ENCODE data around the gene DDHD1.
"Not testable (repeated sequence)": the region's sequence is repeated elsewhere in the genome, so short reads cannot be mapped to it uniquely, and the experiment has no call there.

The DDHD1 gene

DNA sequence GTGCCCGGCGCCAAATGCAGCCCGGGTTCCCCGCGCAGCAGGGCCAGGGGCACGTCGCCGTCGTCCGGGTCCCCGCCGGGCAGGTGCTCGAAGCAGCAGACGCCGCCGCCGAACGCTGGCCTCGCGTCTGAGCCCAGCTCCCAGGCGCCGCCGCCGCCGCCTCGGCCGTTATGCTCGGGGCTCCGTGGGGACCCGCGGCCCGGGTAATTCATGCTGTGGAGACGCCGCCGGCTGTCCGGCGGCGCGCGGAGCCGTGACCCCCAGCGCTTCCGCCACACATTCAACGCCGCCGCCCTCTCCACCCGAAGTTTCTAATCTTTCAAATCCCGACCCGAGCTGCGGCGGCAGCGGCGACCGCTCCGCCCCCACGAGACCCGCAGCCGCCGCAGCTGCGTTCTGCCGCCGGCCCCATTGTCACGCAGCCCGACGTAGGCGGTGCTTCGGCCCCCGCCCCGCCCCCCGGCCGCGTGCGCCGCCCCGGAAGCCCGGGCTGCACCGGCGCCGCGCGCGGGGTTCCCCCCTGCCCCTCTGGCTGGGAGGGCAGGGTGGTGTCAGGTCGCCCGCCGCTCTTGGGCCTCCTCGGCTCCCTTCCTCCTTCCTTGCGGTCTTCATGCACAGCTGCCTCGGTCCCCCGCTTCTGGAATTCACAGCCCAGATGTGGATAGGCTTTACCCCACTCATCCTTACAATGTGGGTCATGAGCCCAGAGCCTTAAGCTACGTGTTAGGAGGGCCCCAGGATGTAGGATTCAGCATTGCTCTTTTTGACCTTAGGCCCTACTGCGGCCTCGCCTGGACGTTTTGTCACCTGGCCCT lies at the start of gene DDHD1:
Gene DDHD1 (minus strand): TSS at position 437 of the 815 bp plus-strand sequence. CDS start 225 bp downstream, at position 212.
- peak within 1 kb of the TSS; percentile 93 for H3K27ac Mint-ChIP-seq
- H3K4me3 Mint-ChIP-seq, result peak within 1 kb of the TSS; percentile 96
- H3K4me1 Mint-ChIP-seq, result peaks cover 42% of the 10 kb centered on the region
- no peaks in the 10 kb centered on the region for H3K27me3 Mint-ChIP-seq
- no peaks in the 10 kb centered on the region for H3K9me3 Mint-ChIP-seq
- H3K36me3 Mint-ChIP-seq, result peaks cover 10% of the 10 kb centered on the region
- peak; percentile 93 for ATAC-seq

- Mint-ChIP-seq H3K4me3 (no peak overlapping the region), H3K4me1 (peaks cover 12% of the 10 kb centered on the region), H3K9me3 (peaks cover 10% of the 10 kb centered on the region), H3K27me3 (no peaks in the 10 kb centered on the region), H3K36me3 (peaks cover 21% of the 10 kb centered on the region), H3K27ac (no peak overlapping the region)
- ATAC-seq, result no peak
Measured at GRCh38 chr14:53195949-53196348, 42.8 kb upstream of the DDHD1 start.

DNA sequence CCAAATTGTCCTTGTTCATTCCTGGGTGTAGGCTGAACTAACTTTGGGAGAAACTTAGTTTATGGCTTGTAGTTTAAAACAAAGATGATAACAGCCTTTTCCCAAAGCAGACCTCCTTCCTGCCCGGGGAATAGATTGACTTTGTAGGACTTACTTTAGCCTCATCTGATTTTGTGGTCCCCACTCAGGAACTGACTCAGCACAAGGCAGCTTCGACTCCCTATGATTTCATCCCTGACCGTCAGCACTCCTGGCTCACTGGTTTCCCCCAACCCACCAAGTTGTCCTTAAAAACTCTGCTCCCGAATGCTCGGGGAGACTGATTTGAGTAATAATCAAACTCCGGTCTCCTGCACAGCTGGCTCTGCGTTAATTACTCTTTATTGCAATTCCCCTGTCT lies 40.1 kb upstream of the DDHD1 start:
- H3K4me3 Mint-ChIP-seq, result no peak overlapping the region
- H3K36me3 Mint-ChIP-seq, result peaks cover 9% of the 10 kb centered on the region

GRCh38 chr14:53192052-53192760 lies 39.1 kb upstream of the DDHD1 start:
- peak overlapping the region; percentile 67 for H3K27ac Mint-ChIP-seq
- H3K9me3 Mint-ChIP-seq, result no peaks in the 10 kb centered on the region
- no peak overlapping the region for H3K4me3 Mint-ChIP-seq
- peaks cover 16% of the 10 kb centered on the region for H3K4me1 Mint-ChIP-seq
- H3K36me3 Mint-ChIP-seq, result no peaks in the 10 kb centered on the region
- H3K27me3 Mint-ChIP-seq, result no peaks in the 10 kb centered on the region
- no peak for ATAC-seq

More for the DNA sequence above, 40.1 kb upstream of the DDHD1 start:
- ATAC-seq, result no peak
- Mint-ChIP-seq H3K27ac (no peak overlapping the region), H3K9me3 (peaks cover 3% of the 10 kb centered on the region), H3K27me3 (no peaks in the 10 kb centered on the region), H3K4me1 (peaks cover 16% of the 10 kb centered on the region)

GRCh38 chr14:53190938-53191337 lies 37.8 kb upstream of the DDHD1 start:
- H3K4me3 Mint-ChIP-seq, result peak overlapping the region; percentile 37
- H3K36me3 Mint-ChIP-seq, result no peaks in the 10 kb centered on the region
- peak; percentile 87 for ATAC-seq
- H3K27me3 Mint-ChIP-seq, result no peaks in the 10 kb centered on the region
- no peaks in the 10 kb centered on the region for H3K9me3 Mint-ChIP-seq
- peaks cover 16% of the 10 kb centered on the region for H3K4me1 Mint-ChIP-seq
- peak overlapping the region; percentile 67 for H3K27ac Mint-ChIP-seq

DNA sequence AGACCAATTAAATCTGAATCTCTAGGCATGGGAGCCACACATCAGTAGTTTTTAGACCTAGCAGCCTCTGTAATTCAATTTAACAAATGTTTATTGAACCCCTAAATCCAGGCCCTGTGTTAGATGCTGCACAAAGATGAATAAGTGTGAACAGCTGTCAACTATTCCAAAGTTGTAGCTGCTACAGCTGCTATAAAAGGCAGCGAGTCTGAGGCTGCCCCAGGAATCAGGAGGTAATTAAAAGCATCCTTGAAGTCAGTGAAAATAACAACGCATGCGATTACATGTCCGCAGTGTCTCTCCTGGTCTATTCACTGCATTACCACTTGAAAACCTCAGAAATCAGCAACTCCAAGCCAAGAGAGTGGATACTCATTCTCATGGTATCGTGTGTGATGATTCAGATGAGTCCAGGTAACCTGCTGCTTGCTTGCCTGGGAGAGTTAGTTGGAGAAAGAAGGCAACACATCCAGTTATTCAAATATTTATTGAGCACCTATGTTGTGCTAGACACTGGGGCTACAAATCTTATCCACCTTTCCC lies 34.9 kb upstream of the DDHD1 start:
- Mint-ChIP-seq H3K9me3 (no peaks in the 10 kb centered on the region), H3K4me3 (no peak overlapping the region), H3K4me1 (peaks cover 16% of the 10 kb centered on the region), H3K27ac (no peak overlapping the region), H3K27me3 (peaks cover 11% of the 10 kb centered on the region), H3K36me3 (no peaks in the 10 kb centered on the region)
- ATAC-seq, result no peak

- Mint-ChIP-seq H3K36me3 (peaks cover 2% of the 10 kb centered on the region), H3K27me3 (peaks cover 15% of the 10 kb centered on the region), H3K4me1 (peaks cover 12% of the 10 kb centered on the region), H3K27ac (no peak overlapping the region), H3K4me3 (no peak overlapping the region), H3K9me3 (peaks cover 1% of the 10 kb centered on the region)
- no peak for ATAC-seq
Measured at GRCh38 chr14:53186532-53186931, 33.4 kb upstream of the DDHD1 start.

GRCh38 chr14:53183611-53184010 lies 30.5 kb upstream of the DDHD1 start:
- no peak for ATAC-seq
- Mint-ChIP-seq H3K27ac (no peak overlapping the region), H3K36me3 (peaks cover 6% of the 10 kb centered on the region), H3K27me3 (peaks cover 23% of the 10 kb centered on the region), H3K4me3 (no peak overlapping the region), H3K4me1 (peaks cover 22% of the 10 kb centered on the region), H3K9me3 (peaks cover 4% of the 10 kb centered on the region)

- no peak overlapping the region for H3K4me3 Mint-ChIP-seq
- ATAC-seq, result no peak
- no peak overlapping the region for H3K27ac Mint-ChIP-seq
- H3K36me3 Mint-ChIP-seq, result peaks cover 6% of the 10 kb centered on the region
- peaks cover 4% of the 10 kb centered on the region for H3K9me3 Mint-ChIP-seq
- H3K27me3 Mint-ChIP-seq, result peaks cover 23% of the 10 kb centered on the region
- peaks cover 22% of the 10 kb centered on the region for H3K4me1 Mint-ChIP-seq
Measured at GRCh38 chr14:53183056-53183455, 29.9 kb upstream of the DDHD1 start.

- H3K27ac Mint-ChIP-seq, ATAC-seq, H3K36me3 Mint-ChIP-seq, H3K9me3 Mint-ChIP-seq, H3K4me3 Mint-ChIP-seq: not testable (repeated sequence)
- Mint-ChIP-seq H3K27me3 (peaks cover 23% of the 10 kb centered on the region), H3K4me1 (peaks cover 22% of the 10 kb centered on the region)
Measured at GRCh38 chr14:53181463-53182081, 28.4 kb upstream of the DDHD1 start.

DNA sequence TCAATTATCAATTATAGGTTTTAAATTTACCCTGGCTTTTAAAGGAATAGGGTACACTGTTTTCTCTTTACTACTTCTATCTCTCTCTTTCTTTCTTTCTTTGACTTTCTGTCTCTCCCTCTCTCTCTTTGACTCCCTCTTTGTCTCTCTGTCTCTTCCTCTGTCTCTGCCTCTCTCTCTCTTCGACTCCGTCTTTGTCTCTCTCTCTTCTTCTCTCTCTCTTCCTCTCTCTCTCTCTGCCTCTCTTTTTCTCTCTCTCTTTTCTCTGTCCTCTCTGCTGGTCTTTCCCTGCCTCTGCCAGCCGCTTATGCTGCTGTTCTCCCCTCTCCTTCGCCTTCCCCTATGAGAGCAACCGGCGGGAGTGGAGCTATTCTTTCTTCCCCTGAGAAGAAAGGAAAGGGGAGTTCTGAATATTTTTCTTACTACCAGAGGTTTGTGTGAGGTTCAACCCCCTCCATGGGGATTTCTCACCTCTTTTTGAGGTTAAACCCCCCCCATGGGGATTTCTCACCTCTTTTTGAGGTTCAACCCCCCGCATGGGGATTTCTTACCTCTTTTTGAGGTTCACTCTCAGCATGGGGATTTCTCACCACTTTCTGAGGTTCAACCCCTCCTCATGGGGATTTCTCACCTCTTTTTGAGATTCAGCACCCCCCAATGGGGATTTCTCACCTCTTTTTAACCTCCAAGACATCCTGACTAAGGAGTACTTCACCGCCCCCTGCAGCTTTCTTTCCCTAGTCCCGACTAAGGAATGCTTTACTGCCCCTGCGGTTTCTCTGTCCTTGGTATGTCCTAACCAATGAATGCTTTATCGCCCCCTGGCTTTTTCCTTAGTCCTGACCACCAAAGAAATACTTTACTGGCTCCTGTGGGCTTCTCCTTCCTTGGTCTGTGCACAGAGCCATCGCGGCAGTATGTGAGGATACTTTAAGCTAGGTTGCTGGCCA lies 27.4 kb upstream of the DDHD1 start:
- ATAC-seq, result peak; percentile 62
- Mint-ChIP-seq H3K27me3 (peaks cover 23% of the 10 kb centered on the region), H3K4me1 (peaks cover 22% of the 10 kb centered on the region), H3K36me3 (peaks cover 6% of the 10 kb centered on the region), H3K4me3 (peak overlapping the region; percentile 2), H3K9me3 (peaks cover 4% of the 10 kb centered on the region), H3K27ac (peak overlapping the region; percentile 3)

- H3K27ac Mint-ChIP-seq, ATAC-seq, H3K4me3 Mint-ChIP-seq, H3K36me3 Mint-ChIP-seq, H3K9me3 Mint-ChIP-seq: not testable (repeated sequence)
- H3K27me3 Mint-ChIP-seq, result peaks cover 23% of the 10 kb centered on the region
- peaks cover 22% of the 10 kb centered on the region for H3K4me1 Mint-ChIP-seq
Measured at GRCh38 chr14:53179486-53180005, 26.4 kb upstream of the DDHD1 start.

DNA sequence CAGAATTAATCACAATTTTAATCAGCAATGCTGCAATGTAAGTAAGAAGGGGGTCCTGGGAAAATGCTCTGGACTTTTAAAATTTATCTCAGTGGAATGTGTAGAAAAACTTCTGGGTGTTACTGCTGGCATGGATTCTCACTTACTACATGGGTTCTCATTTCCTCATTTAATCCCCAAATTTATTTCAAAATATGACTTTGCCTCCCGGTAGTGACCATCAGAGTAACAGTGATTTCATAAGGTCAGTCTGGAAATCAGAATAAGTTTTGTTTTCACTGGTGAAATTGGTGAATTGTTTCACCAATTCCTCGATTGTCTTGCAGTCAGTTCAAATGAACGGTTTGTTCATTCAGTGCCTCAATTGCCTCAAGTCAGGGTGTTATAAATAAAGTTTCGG lies 22.3 kb upstream of the DDHD1 start:
- Mint-ChIP-seq H3K36me3 (peaks cover 11% of the 10 kb centered on the region), H3K4me3 (no peak overlapping the region), H3K27me3 (no peaks in the 10 kb centered on the region), H3K9me3 (no peaks in the 10 kb centered on the region), H3K27ac (no peak overlapping the region), H3K4me1 (peaks cover 8% of the 10 kb centered on the region)
- no peak for ATAC-seq

GRCh38 chr14:53174918-53175317 lies 21.8 kb upstream of the DDHD1 start:
- no peak overlapping the region for H3K4me3 Mint-ChIP-seq
- ATAC-seq, result no peak
- H3K36me3 Mint-ChIP-seq, result peaks cover 11% of the 10 kb centered on the region
- no peak overlapping the region for H3K27ac Mint-ChIP-seq
- no peaks in the 10 kb centered on the region for H3K27me3 Mint-ChIP-seq
- peaks cover 3% of the 10 kb centered on the region for H3K4me1 Mint-ChIP-seq
- no peaks in the 10 kb centered on the region for H3K9me3 Mint-ChIP-seq
